GM15510 (cell line): ENCODE measurements around the gene RPS6KC1.

ENCODE experiments used
- POLR2A ChIP-seq: IDR thresholded peaks from 3 replicates; pipeline ENCODE4 v1.6.1; 2011; ENCODE audit warnings: borderline replicate concordance; ENCODE audit not compliant: insufficient read length; ENCODE audit errors: extremely low read depth

Gene RPS6KC1

GRCh38 chr1:213159376-213159775 is 108.3 kb downstream of the RPS6KC1 start:
- no peak for TF ChIP-seq POLR2A

- no peak for TF ChIP-seq POLR2A
Observed at GRCh38 chr1:213162338-213162737, 111.3 kb downstream of the RPS6KC1 start.

- TF ChIP-seq POLR2A, result no peak
Observed at GRCh38 chr1:213162862-213163261, 111.8 kb downstream of the RPS6KC1 start.

DNA sequence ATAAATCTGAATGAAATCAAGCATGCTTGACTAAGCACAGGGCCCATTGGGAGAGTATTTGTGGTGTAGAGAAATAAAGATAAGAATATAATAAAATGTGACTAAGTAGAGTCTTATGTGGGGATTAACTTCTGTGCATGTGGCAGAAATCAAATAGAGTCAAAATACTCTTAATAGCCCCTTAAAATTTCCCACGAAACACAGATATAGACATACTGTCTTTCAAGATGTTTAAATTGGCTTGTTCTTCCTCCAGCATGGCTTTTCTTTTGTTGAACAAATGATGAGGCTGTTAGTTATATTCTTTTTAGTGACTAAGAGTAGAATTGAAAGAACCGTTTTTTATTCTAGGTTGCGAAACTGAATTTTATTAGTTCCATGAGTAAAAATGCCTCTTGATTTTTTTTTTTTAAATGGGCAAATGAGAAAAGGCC is 112.3 kb downstream of the RPS6KC1 start:
- no peak for TF ChIP-seq POLR2A

GRCh38 chr1:213164561-213164960 is 113.5 kb downstream of the RPS6KC1 start:
- no peak for TF ChIP-seq POLR2A

DNA sequence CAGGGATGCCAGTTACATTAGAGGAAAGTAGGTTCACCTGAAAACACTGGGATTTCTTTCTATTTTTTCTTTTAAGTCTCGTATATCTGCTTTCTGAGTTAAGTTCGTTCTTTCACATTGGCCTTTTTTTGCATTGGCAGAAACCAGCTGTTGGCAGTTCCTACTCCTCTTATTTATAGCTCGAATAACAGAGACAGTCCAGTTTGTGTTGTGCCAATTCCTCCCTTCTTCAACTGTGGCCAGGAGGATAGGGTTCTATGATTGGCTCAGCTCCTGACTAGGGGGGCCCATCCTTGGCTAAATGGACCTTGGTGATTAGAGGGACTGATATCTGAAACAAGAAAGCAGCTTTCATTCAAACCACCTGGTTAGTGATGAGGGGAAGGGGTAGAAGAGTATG is 115.8 kb downstream of the RPS6KC1 start:
- TF ChIP-seq POLR2A, result no peak

DNA sequence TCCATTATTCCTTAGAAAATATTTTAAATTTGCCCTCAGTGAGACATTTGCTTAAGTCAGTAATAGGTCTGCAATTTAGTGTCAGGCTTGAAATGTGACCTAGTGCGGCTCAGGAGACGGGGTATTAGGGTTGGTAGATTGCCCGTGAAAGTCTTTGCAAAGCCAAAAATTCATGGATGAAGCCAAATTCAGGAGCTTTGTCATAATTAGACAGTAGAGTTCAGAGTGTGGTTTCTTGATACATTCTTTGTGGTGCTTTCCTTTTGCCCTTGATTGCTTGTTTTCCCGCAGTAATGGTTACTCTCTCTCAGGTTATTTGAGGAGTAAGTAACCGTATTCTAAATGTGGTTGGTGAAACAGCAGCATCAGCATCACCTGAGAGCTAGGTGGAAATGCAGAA is 120.7 kb downstream of the RPS6KC1 start:
- TF ChIP-seq POLR2A, result no peak

- no peak for TF ChIP-seq POLR2A
Observed at GRCh38 chr1:213176341-213176740, 125.3 kb downstream of the RPS6KC1 start.

- TF ChIP-seq POLR2A, result no peak
Observed at GRCh38 chr1:213179784-213180183, 128.7 kb downstream of the RPS6KC1 start.

DNA sequence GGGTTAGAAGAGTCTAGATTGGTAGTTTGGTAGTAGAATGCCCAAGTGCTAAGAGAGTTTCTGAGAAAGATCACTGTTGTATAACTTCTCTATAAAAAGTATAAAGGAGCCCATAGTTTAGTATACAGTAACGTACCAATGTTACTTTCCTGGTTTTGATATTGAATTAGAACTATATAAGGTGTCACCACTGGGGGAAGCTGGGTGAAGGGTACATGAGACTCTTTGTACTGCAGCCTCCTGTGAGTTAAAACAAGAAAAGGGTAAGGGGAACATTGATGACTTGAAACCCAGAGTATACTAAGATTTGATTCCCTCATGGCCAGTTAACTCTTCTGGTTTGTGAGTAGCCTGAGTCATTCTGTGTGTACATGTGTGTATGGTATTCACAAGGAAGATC is 129.8 kb downstream of the RPS6KC1 start:
- no peak for TF ChIP-seq POLR2A

DNA sequence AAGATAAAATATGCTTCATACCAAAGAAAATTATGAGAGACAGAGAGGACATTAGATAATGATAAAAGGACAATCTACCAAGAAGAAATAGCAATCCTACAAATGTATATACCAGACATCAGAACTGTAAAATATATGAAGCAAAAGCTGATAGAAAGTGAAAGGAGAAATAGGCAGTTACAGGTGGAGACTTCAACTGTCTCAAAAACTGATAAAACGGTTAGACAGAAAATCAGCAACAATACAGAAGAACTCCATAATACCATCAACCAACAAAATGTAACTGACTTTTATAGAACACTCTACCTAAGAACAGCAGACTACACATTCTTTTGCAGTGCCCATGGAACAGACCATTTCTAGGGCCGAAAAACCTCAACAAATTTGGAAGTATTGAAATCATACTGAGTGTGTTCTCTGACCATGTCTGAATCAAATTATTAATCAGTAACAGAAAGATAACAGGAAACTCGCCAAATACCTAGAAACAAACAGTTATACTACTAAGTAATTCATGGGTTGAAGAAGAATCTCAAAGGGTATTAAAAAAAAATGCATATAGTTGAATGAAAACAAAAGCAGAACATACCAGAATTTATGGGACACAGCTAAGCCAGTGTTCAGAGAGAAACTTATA is 132.1 kb downstream of the RPS6KC1 start:
- no peak for TF ChIP-seq POLR2A

- no peak for TF ChIP-seq POLR2A
Observed at GRCh38 chr1:213186168-213186567, 135.1 kb downstream of the RPS6KC1 start.

GRCh38 chr1:213192026-213192425 is 141.0 kb downstream of the RPS6KC1 start:
- no peak for TF ChIP-seq POLR2A

DNA sequence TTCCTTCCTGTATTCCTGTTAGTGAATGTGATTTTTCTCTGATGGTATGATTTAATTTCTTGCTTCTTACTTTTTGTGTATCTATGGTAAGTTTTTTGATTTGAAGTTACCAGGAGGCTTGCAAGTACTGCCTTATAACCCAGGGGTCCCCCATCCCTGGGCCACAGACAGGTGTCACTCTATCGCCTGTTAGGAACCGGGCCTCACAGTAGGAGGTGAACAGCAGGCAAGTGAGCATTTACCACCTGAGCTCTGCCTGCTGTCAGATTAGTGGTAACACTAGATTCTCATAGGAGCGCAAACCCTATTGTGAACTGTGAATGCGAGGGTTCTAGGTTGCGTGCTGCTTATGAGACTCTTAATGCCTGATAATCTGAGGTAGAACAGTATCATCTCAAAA is 143.3 kb downstream of the RPS6KC1 start:
- TF ChIP-seq POLR2A, result no peak

GRCh38 chr1:213194855-213195254 is 143.8 kb downstream of the RPS6KC1 start:
- no peak for TF ChIP-seq POLR2A

GRCh38 chr1:213200630-213201029 is 149.6 kb downstream of the RPS6KC1 start:
- TF ChIP-seq POLR2A, result no peak
